Right atrium auricular region (tissue), 2 donors: ENCODE data around the gene BRD8. TPM values are rescaled to one million over a fixed set of nuclear protein-coding genes. Genes with fewer than 3 reads are reported as not detected.

ENCODE experiments used
- DNase-seq: peaks from one replicate; pipeline ENCODE4 v3.0.0-alpha.2; 2019; ENCODE audit warnings: low spot score
- H3K27ac ChIP-seq, 2 donors: fragments of 200-600 bp; sonication (generic); 1 replicate in 1 of 2; 2 replicates in 1 of 2; pipeline ENCODE4 v1.5.1; 2016 to 2019
- H3K27me3 ChIP-seq, 2 donors: fragments of 200-600 bp; sonication (generic); one replicate each; pipeline versions ENCODE4 v1.5.1 to v1.6.0; 2017 to 2019
- H3K36me3 ChIP-seq: fragments of 200-600 bp; sonication (generic); one replicate; pipeline ENCODE4 v1.5.1; 2016
- H3K4me1 ChIP-seq, 2 donors: fragments of 200-600 bp; sonication (generic); one replicate each; pipeline versions ENCODE4 v1.5.1 to v1.6.0; 2017 to 2019
- H3K4me3 ChIP-seq, 2 donors: fragments of 200-600 bp; sonication (generic); 1 replicate in 1 of 2; 2 replicates in 1 of 2; pipeline ENCODE4 v1.5.1; 2017 to 2019; ENCODE audit warnings: mild to moderate bottlenecking in 1 of 2, moderate library complexity in 1 of 2
- H3K9me3 ChIP-seq, 2 donors: fragments of 200-600 bp; sonication (generic); one replicate each; pipeline ENCODE4 v1.5.1; 2019
- CTCF ChIP-seq, 2 donors: fragments of 200-600 bp; sonication (generic); IDR thresholded peaks; one replicate each; pipeline ENCODE4 v1.5.1; 2019; ENCODE audit warnings: antibody characterized with exemption in 2 of 2
- total RNA-seq, 2 donors: library from RNA; depleted of rRNA; stranded (reverse); fragments of >200 nt; gene quantifications; one replicate each; pipeline ENCODE4 v1.1.0, GENCODE V29; 2016

BRD8 gene
- total RNA-seq, 2 donors from 2014 or later: 20.2 to 27.3 TPM

- no peak for TF ChIP-seq CTCF (IDR thresholded peaks at IDR 0.05)
- DNase-seq: no peak
These were observed 72.7 kb downstream of the BRD8 start for GRCh38 chr5:138105709-138106108.

GRCh38 chr5:138103319-138103637 lies 75.2 kb downstream of the BRD8 start:
- Histone ChIP-seq H3K9me3 (no peaks in the 10 kb centered on the region), H3K4me3 (no peak overlapping the region), H3K4me1 (no peaks in the 10 kb centered on the region), H3K27me3 (no peaks in the 10 kb centered on the region), H3K36me3 (no peaks in the 10 kb centered on the region), H3K27ac (no peak overlapping the region)
- DNase-seq: no peak
- no peak for TF ChIP-seq CTCF (IDR thresholded peaks at IDR 0.05)

More at GRCh38 chr5:138105709-138106108, 72.7 kb downstream of the BRD8 start:
- Histone ChIP-seq H3K27me3 (no peaks in the 10 kb centered on the region), H3K9me3 (no peaks in the 10 kb centered on the region), H3K36me3 (no peaks in the 10 kb centered on the region), H3K4me1 (no peaks in the 10 kb centered on the region), H3K27ac (no peak overlapping the region), H3K4me3 (no peak overlapping the region)

GRCh38 chr5:138102454-138103318 lies 75.7 kb downstream of the BRD8 start:
- H3K9me3 ChIP-seq: no peaks in the 10 kb centered on the region
- H3K27me3 ChIP-seq: no peaks in the 10 kb centered on the region
- H3K4me1 ChIP-seq: no peaks in the 10 kb centered on the region
- no peak for TF ChIP-seq CTCF (IDR thresholded peaks at IDR 0.05)
- H3K36me3 ChIP-seq: no peaks in the 10 kb centered on the region
- no peak overlapping the region for H3K4me3 ChIP-seq
- DNase-seq: no peak
- H3K27ac ChIP-seq: no peak overlapping the region

GRCh38 chr5:138096997-138097828 lies 81.2 kb downstream of the BRD8 start:
- H3K36me3 ChIP-seq: no peaks in the 10 kb centered on the region
- TF ChIP-seq CTCF (IDR thresholded peaks at IDR 0.05): no peak

GRCh38 chr5:138096363-138096762 lies 82.1 kb downstream of the BRD8 start:
- H3K27ac ChIP-seq: no peak overlapping the region
- H3K27me3 ChIP-seq: no peaks in the 10 kb centered on the region
- H3K4me3 ChIP-seq: no peak overlapping the region
- no peaks in the 10 kb centered on the region for H3K9me3 ChIP-seq
- no peaks in the 10 kb centered on the region for H3K4me1 ChIP-seq
- no peaks in the 10 kb centered on the region for H3K36me3 ChIP-seq
- TF ChIP-seq CTCF (IDR thresholded peaks at IDR 0.05): no peak
- no peak for DNase-seq

More at GRCh38 chr5:138096997-138097828, 81.2 kb downstream of the BRD8 start:
- H3K4me3 ChIP-seq: no peak overlapping the region
- no peak overlapping the region for H3K27ac ChIP-seq
- H3K27me3 ChIP-seq: no peaks in the 10 kb centered on the region
- no peaks in the 10 kb centered on the region for H3K4me1 ChIP-seq
- no peak for DNase-seq
- H3K9me3 ChIP-seq: no peaks in the 10 kb centered on the region
